Esophagus squamous epithelium (tissue), 5 donors: Measurements from ENCODE around the gene HCAR2. TPM values are rescaled to one million over a fixed set of nuclear protein-coding genes. Genes with fewer than 3 reads are reported as not detected.
A peak's percentile ranks its signal among the peaks of the same experiment; 100 is the strongest.

ENCODE experiments used
- DNase-seq: peaks from one replicate; lab custom pipeline; 2025; lab: John Stamatoyannopoulos, UW
- H3K27ac ChIP-seq, 4 donors: fragments of 200-600 bp; sonication (generic); one replicate each; pipeline ENCODE4 v1.5.1; 2016 to 2019; ENCODE audit warnings: mild to moderate bottlenecking in 1 of 4
- H3K27me3 ChIP-seq, 4 donors: fragments of 200-600 bp; sonication (generic); 1 replicate in 3 of 4; 2 replicates in 1 of 4; pipeline versions ENCODE4 v1.5.1 to v1.6.0; 2017 to 2021; ENCODE audit warnings: antibody characterized with exemption in 1 of 4
- H3K36me3 ChIP-seq, 3 donors: fragments of 200-600 bp; sonication (generic); one replicate each; pipeline ENCODE4 v1.5.1; 2016 to 2019
- H3K4me1 ChIP-seq, 3 donors: fragments of 200-600 bp; sonication (generic); one replicate each; pipeline ENCODE4 v1.5.1; 2017 to 2019
- H3K4me3 ChIP-seq, 4 donors: fragments of 200-600 bp; sonication (generic); 1 replicate in 3 of 4; 2 replicates in 1 of 4; pipeline ENCODE4 v1.5.1; 2016 to 2019; ENCODE audit warnings: mild to moderate bottlenecking in 2 of 4, moderate library complexity in 1 of 4
- H3K9me3 ChIP-seq, 3 donors: fragments of 200-600 bp; sonication (generic); one replicate each; pipeline ENCODE4 v1.5.1; 2016 to 2019
- POLR2A ChIP-seq, 4 donors: fragments of 450-650 bp; IDR thresholded peaks; one replicate each; pipeline ENCODE4 v1.6.1; 2017; ENCODE audit warnings: antibody characterized with exemption in 4 of 4, mild to moderate bottlenecking in 4 of 4, moderate library complexity in 3 of 4
- WGBS, 2 donors: methylation state at CpG; one replicate each; pipeline ENCODE4 v1.1.5; 2018; 5-methylcytosine and 5-hydroxymethylcytosine counted together
- intact Hi-C: fragments of 100-400 bp; cut with DNase I; formaldehyde crosslinking; loops from one replicate; pipeline ENCODE4 v1.15.0; 2022
- total RNA-seq, 4 donors: library from RNA; depleted of rRNA; stranded (reverse); fragments of >200 nt; gene quantifications; one replicate each; pipeline ENCODE4 v1.1.0, GENCODE V29; 2016
- TF ChIP-seq, protein P1 (sequence below), 6 experiments: fragments of 450-650 bp in 4 of 6; fragments of 200-600 bp in 2 of 6; sonication (generic) in 2 of 6; IDR thresholded peaks; one replicate each; pipeline ENCODE4 v1.5.1; 2016 to 2019; ENCODE audit warnings: antibody characterized with exemption in 6 of 6, mild to moderate bottlenecking in 4 of 6, moderate library complexity in 4 of 6
- donor health status: DM: yes; HTN: yes; CAD: no.

The HCAR2 gene
- total RNA-seq, 4 donors from 2014 or later: 12.0 to 24.1 (median 17.7) TPM

DNA sequence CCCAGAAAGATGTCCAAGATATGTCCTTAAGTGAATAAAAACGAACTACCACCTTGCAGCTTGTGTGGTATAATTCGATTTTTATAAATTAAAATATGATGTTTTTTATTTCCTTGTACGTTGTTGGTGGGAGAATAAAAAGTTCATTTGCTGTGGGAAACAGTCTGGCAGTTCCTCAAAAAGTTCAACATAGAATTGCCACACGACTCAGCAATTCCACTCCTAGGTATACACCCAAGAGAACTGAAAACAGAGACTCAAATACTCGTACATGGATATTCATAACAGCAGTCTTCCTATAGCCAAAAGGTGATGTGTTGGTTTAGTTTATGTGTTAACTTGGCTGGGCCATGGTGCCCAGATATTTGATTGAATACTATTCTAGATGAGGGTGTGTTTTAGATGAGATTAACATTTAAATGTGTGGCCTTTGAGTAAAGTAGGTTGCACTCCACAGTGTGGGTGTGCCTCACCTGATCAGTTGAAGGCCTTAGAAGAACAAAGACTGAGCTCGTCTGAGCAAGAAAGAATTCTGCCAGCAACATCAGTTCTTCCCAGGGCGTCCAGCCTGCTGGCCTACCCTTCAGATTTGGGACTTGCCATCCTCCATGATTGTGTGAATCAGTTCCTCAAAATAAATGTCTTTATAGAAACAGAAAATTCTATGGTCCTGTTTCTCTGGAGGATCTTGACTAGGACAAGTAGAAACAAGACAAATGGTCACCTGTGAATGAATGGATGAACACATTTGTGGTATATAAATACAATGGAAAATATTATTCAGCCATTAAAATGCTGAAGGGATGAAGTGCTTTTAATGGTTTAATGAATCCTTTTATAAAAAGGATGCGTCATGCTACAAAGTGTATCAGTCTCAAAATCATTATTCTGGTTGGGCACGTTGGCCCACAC, 44.3 kb upstream of the HCAR2 start:
- H3K4me1 ChIP-seq: peaks cover 3 to 49% (median 5%) of the 10 kb centered on the region in 3 donors
- no peaks in the 10 kb centered on the region for H3K27me3 ChIP-seq
- peak overlapping the region; percentile 17 to 77 (median 52) for H3K27ac ChIP-seq
- intact Hi-C loops: no loop called here
- WGBS, 2 donors: 61 to 64% methylated on average over 9 of the region's 9 CpGs
- TF ChIP-seq POLR2A (IDR thresholded peaks at IDR 0.05): no peak
- TF ChIP-seq, protein P1, sequence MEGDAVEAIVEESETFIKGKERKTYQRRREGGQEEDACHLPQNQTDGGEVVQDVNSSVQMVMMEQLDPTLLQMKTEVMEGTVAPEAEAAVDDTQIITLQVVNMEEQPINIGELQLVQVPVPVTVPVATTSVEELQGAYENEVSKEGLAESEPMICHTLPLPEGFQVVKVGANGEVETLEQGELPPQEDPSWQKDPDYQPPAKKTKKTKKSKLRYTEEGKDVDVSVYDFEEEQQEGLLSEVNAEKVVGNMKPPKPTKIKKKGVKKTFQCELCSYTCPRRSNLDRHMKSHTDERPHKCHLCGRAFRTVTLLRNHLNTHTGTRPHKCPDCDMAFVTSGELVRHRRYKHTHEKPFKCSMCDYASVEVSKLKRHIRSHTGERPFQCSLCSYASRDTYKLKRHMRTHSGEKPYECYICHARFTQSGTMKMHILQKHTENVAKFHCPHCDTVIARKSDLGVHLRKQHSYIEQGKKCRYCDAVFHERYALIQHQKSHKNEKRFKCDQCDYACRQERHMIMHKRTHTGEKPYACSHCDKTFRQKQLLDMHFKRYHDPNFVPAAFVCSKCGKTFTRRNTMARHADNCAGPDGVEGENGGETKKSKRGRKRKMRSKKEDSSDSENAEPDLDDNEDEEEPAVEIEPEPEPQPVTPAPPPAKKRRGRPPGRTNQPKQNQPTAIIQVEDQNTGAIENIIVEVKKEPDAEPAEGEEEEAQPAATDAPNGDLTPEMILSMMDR (IDR thresholded peaks at IDR 0.05): no peak
- H3K9me3 ChIP-seq: no peaks in the 10 kb centered on the region
- H3K36me3 ChIP-seq: no peaks in the 10 kb centered on the region
- DNase-seq: no peak
- H3K4me3 ChIP-seq: no peak overlapping the region

DNA sequence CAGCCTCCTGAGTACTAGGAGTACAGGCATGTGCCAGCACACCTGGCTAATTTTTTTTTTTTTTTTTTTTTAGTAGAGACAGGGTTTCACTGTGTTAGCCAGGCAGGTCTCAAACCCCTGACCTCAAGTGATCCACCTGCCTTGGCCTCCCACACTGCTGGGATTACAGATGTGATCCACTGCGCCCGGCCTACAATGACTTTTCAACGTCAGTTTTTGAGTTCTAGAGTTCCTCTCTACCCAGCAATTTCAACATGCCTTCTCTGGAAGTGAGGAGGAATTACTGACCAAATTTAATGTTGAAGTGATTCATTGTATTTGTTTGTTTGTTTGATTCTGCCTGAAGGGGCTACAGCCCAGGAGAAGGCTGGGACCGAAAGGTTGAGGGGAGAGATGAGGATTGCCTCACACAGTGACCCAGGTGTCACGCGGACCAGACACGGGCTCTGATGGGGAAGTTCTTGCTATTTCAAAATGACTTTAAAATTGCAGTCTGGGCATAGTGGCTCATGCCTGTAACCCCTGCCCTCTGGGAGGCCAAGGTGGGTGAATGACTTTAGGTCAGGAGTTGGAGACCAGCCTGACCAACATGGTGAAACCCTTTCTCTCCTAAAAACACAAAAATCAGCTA, 40.9 kb upstream of the HCAR2 start:
- no peak for DNase-seq
- peaks cover 0 to 23% (median 0%) of the 10 kb centered on the region in 3 donors for H3K4me1 ChIP-seq
- H3K4me3 ChIP-seq: no peak overlapping the region
- no peaks in the 10 kb centered on the region for H3K9me3 ChIP-seq
- no peak overlapping the region for H3K27ac ChIP-seq
- 82 to 90% methylated on average over 7 of the region's 7 CpGs for WGBS, 2 donors
- intact Hi-C loops: no loop called here
- TF ChIP-seq POLR2A (IDR thresholded peaks at IDR 0.05): no peak
- TF ChIP-seq, protein P1 (IDR thresholded peaks at IDR 0.05): no peak
- no peaks in the 10 kb centered on the region for H3K27me3 ChIP-seq
- H3K36me3 ChIP-seq: no peaks in the 10 kb centered on the region

DNA sequence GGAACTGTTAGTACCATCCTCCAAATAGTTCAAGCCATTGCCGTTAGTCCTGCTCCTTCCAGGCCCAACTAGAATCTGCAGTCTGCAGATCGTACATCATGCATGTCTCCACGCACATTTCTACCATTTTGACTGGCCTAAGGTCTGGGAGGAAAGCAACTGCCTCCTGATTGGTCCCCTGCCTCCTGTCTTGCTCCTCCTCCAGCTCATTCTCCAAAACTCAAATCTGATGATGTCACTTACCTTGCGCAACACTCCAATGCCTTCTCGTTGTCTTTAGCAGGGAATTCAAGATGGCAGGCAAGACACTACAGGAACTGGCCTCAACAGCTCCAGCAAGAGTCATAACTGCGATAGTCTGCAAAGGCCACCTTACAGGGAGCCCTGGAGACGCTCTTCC, 37.2 kb upstream of the HCAR2 start:
- H3K27ac ChIP-seq: no peak overlapping the region
- no peaks in the 10 kb centered on the region for H3K36me3 ChIP-seq
- no peaks in the 10 kb centered on the region for H3K4me1 ChIP-seq
- no peak for DNase-seq
- no peak overlapping the region for H3K4me3 ChIP-seq
- TF ChIP-seq POLR2A (IDR thresholded peaks at IDR 0.05): no peak
- TF ChIP-seq, protein P1 (IDR thresholded peaks at IDR 0.05): no peak
- H3K9me3 ChIP-seq: no peaks in the 10 kb centered on the region
- intact Hi-C loops: no loop called here
- WGBS, 2 donors: 87 to 96% methylated on average over 7 of the region's 7 CpGs
- H3K27me3 ChIP-seq: no peaks in the 10 kb centered on the region

DNA sequence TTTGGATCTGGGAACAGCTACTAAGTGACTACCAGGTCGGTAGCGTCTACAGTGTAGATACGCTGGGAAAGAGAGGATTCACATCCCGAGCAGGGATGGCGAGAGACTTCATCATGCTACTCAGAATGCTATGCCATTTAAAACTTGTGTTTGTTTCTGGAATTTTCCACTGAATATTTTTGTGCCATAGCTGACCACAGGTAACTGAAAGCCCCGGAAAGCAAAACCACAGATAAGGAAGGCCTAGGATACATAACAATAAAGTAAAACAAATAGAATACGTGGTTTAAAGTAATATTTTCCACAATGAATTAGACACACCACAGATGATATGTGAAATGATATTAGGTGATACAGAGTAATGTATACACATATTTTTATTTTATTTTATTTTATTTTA, 35.4 kb upstream of the HCAR2 start:
- TF ChIP-seq POLR2A (IDR thresholded peaks at IDR 0.05): no peak
- intact Hi-C loops: no loop called here
- peaks cover 0 to 11% (median 0%) of the 10 kb centered on the region in 3 donors for H3K4me1 ChIP-seq
- 87% methylated on average over 7 of the region's 7 CpGs for WGBS, 2 donors
- no peaks in the 10 kb centered on the region for H3K36me3 ChIP-seq
- no peak for DNase-seq
- no peak overlapping the region for H3K4me3 ChIP-seq
- H3K27me3 ChIP-seq: no peaks in the 10 kb centered on the region
- no peaks in the 10 kb centered on the region for H3K9me3 ChIP-seq
- H3K27ac ChIP-seq: no peak overlapping the region

DNA sequence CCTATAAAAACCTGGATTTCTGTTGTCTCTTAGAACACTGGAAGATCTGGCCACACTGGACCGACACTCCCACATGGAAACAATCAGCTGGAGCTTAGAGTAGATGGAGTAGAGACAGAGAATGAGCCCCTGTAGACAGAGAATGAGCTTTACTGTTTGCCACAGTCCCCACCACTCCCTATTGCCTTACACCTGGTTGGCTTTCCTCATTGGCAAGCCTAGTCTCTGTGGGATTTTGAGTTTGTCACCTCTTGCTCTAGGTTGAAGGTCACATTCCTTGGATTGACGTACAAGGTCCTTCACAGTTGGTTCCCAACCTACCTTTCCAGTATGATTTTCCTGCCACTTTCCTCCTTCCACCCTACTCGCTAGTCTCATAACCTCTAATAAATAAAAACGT, 29.5 kb upstream of the HCAR2 start:
- Histone ChIP-seq H3K36me3 (no peaks in the 10 kb centered on the region), H3K27me3 (peaks cover 0 to 4% (median 0%) of the 10 kb centered on the region in 4 donors), H3K4me3 (no peak overlapping the region), H3K27ac (peak overlapping the region in 3 of 4 donors; percentile 26 to 65 (median 57)), H3K4me1 (peaks cover 0 to 27% (median 0%) of the 10 kb centered on the region in 3 donors), H3K9me3 (no peaks in the 10 kb centered on the region)
- 83 to 93% methylated on average over 4 of the region's 4 CpGs for WGBS, 2 donors
- no peak for DNase-seq
- TF ChIP-seq, protein P1 (IDR thresholded peaks at IDR 0.05): no peak
- no peak for TF ChIP-seq POLR2A (IDR thresholded peaks at IDR 0.05)
- intact Hi-C loops: no loop called here
